Tibial nerve (tissue), 4 donors: ENCODE results near the gene AIFM1. TPM values are rescaled to one million over a fixed set of nuclear protein-coding genes. Genes with fewer than 3 reads are reported as not detected.

ENCODE experiments used
- DNase-seq, 2 donors: peaks; one replicate each; pipeline ENCODE4 v3.0.0-alpha.2; 2019; ENCODE audit warnings: low spot score in 2 of 2
- H3K27ac ChIP-seq, 4 donors: fragments of 200-600 bp; sonication (generic) in 3 of 4; one replicate each; pipeline ENCODE4 v1.5.1; 2017 to 2019; ENCODE audit warnings: mild to moderate bottlenecking in 1 of 4
- H3K27me3 ChIP-seq, 2 donors: fragments of 200-600 bp; sonication (generic) in 1 of 2; one replicate each; pipeline versions ENCODE4 v1.5.1 to v1.6.0; 2017 to 2019
- H3K36me3 ChIP-seq, 3 donors: fragments of 200-600 bp; sonication (generic); one replicate each; pipeline ENCODE4 v1.5.1; 2018 to 2019
- H3K4me1 ChIP-seq, 4 donors: fragments of 200-600 bp; sonication (generic) in 3 of 4; one replicate each; pipeline ENCODE4 v1.5.1; 2017 to 2019
- H3K4me3 ChIP-seq, 4 donors: fragments of 200-600 bp; sonication (generic) in 3 of 4; one replicate each; pipeline ENCODE4 v1.5.1; 2017 to 2019; ENCODE audit warnings: mild to moderate bottlenecking in 1 of 4, moderate library complexity in 1 of 4
- H3K9me3 ChIP-seq, 4 donors: fragments of 200-600 bp; sonication (generic) in 3 of 4; one replicate each; pipeline ENCODE4 v1.5.1; 2017 to 2019
- CTCF ChIP-seq, 5 experiments: fragments of 200-600 bp in 3 of 5; fragments of 450-650 bp in 2 of 5; sonication (generic) in 3 of 5; IDR thresholded peaks; one replicate each; pipeline ENCODE4 v1.5.1; 2016 to 2019; ENCODE audit warnings: antibody characterized with exemption in 5 of 5, mild to moderate bottlenecking in 3 of 5, moderate library complexity in 2 of 5
- EP300 ChIP-seq, 2 donors: sonication (generic); formaldehyde crosslinking; IDR thresholded peaks; one replicate each; pipeline ENCODE4 v1.6.1; 2017; ENCODE audit warnings: antibody characterized with exemption in 2 of 2, mild to moderate bottlenecking in 1 of 2
- POLR2A ChIP-seq, 2 donors: fragments of 450-650 bp; IDR thresholded peaks; one replicate each; pipeline ENCODE4 v1.6.1; 2017; ENCODE audit warnings: antibody characterized with exemption in 2 of 2, mild to moderate bottlenecking in 2 of 2, moderate library complexity in 2 of 2
- WGBS, 2 donors: methylation state at CpG; one replicate each; pipeline ENCODE4 v1.1.5; 2018; 5-methylcytosine and 5-hydroxymethylcytosine counted together
- total RNA-seq, 4 donors: library from RNA; depleted of rRNA; stranded (reverse); fragments of >200 nt; gene quantifications; one replicate each; pipeline ENCODE4 v1.1.0, GENCODE V29; 2016

The AIFM1 gene
- total RNA-seq, 4 donors from 2014 or later = 12.0 to 18.4 (median 16.7) TPM

DNA sequence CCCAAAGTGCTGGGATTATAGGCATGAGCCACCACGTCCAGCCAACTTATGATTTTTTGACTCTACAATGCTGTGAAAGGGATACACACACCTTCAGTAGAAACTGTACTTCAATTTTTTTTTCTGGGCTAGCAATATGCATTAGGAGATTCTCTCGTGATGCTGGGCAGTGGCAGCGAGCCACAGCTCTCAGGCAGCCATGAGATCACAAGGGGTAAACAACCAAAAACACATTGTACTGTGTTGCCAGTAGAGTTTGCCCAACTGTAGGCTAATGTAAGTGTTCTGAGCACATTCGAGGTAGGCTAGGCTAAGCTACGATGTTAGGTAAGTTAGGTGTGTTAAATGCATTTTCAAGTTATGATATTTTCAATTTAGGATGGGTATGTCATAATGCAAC, 31.8 kb upstream of the AIFM1 start:
- WGBS, 2 donors = 66 to 73% methylated on average over 3 to 5 of the region's 5 CpGs
- Histone ChIP-seq H3K27me3 (peaks cover 0 to 6% of the 10 kb centered on the region in 2 donors), H3K36me3 (no peaks in the 10 kb centered on the region), H3K9me3 (no peaks in the 10 kb centered on the region), H3K4me3 (no peak overlapping the region), H3K27ac (no peak overlapping the region), H3K4me1 (no peaks in the 10 kb centered on the region)
- TF ChIP-seq EP300 (IDR thresholded peaks at IDR 0.05) (no peak), CTCF (IDR thresholded peaks at IDR 0.05) (no peak), POLR2A (IDR thresholded peaks at IDR 0.05) (no peak)
- DNase-seq = no peak

DNA sequence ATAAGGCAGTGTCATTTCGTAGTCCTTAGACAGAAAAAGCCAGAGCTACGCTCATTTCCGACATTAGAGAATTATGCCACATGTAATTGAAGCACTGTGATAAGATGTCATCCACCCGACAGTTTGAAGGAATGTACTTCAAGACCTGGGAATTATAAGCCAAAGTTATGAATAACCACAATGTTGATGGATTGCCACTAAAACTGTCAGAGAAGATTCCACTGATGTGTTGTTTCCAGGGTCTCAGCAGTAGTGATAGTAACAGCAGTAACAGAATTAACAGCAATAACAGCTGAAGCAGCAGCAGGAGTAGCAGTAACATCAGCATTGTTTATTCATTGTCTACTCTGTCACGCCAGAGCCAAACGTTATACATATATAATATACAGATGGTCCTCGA, 30.8 kb upstream of the AIFM1 start:
- H3K4me1 ChIP-seq = no peaks in the 10 kb centered on the region
- no peak overlapping the region for H3K27ac ChIP-seq
- H3K4me3 ChIP-seq = no peak overlapping the region
- peaks cover 0 to 6% of the 10 kb centered on the region in 2 donors for H3K27me3 ChIP-seq
- 26 to 71% methylated on average over 7 of the region's 7 CpGs for WGBS, 2 donors
- TF ChIP-seq EP300 (IDR thresholded peaks at IDR 0.05) = no peak
- TF ChIP-seq POLR2A (IDR thresholded peaks at IDR 0.05) = no peak
- TF ChIP-seq CTCF (IDR thresholded peaks at IDR 0.05) = no peak
- H3K9me3 ChIP-seq = no peaks in the 10 kb centered on the region
- H3K36me3 ChIP-seq = no peaks in the 10 kb centered on the region
- DNase-seq = no peak

DNA sequence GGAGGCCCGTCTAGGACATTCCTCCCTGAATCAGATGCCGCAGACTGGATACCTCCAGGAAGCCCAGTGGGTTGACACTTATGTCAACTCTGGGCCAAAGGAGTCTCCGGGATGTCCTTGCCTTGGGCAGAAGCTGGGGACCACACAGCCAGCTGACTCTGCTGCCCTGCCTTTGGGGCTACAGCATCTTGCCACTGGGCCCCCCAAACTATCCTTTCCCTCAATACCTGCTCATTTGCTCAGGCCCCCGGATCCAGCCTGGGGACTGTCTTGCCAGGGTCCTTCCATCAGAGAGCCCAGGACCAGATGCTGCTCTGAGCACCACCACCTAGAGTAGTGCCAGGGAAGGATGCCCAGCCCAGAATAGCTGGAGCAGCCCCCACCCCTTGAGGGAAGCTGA, 25.2 kb upstream of the AIFM1 start:
- Histone ChIP-seq H3K27me3 (peaks cover 0 to 13% of the 10 kb centered on the region in 2 donors), H3K36me3 (no peaks in the 10 kb centered on the region), H3K4me3 (no peak overlapping the region), H3K4me1 (no peaks in the 10 kb centered on the region), H3K27ac (no peak overlapping the region), H3K9me3 (no peaks in the 10 kb centered on the region)
- DNase-seq = no peak
- WGBS, 2 donors = 88% methylated on average over 4 of the region's 4 CpGs; no CpG with 5 or more reads in 1 of the 2 donors
- TF ChIP-seq CTCF (IDR thresholded peaks at IDR 0.05) (no peak), EP300 (IDR thresholded peaks at IDR 0.05) (no peak), POLR2A (IDR thresholded peaks at IDR 0.05) (no peak)

- Histone ChIP-seq H3K36me3 (no peaks in the 10 kb centered on the region), H3K4me1 (no peaks in the 10 kb centered on the region), H3K27me3 (peaks cover 0 to 7% of the 10 kb centered on the region in 2 donors), H3K4me3 (no peak overlapping the region), H3K27ac (no peak overlapping the region), H3K9me3 (no peaks in the 10 kb centered on the region)
- whole genome bisulfite sequencing, 2 donors = 52 to 67% methylated on average over 4 of the region's 4 CpGs
- no peak for DNase-seq
- no peak for TF ChIP-seq CTCF (IDR thresholded peaks at IDR 0.05)
- no peak for TF ChIP-seq POLR2A (IDR thresholded peaks at IDR 0.05)
- TF ChIP-seq EP300 (IDR thresholded peaks at IDR 0.05) = no peak
Observed at GRCh38 chrX:130186651-130187050, 21.0 kb upstream of the AIFM1 start.

- Histone ChIP-seq H3K27ac (no peak overlapping the region), H3K4me1 (no peaks in the 10 kb centered on the region), H3K4me3 (no peak overlapping the region), H3K27me3 (no peaks in the 10 kb centered on the region), H3K36me3 (no peaks in the 10 kb centered on the region), H3K9me3 (no peaks in the 10 kb centered on the region)
- WGBS, 2 donors = 52 to 76% methylated on average over 2 of the region's 2 CpGs
- DNase-seq = no peak
- TF ChIP-seq EP300 (IDR thresholded peaks at IDR 0.05) (no peak), CTCF (IDR thresholded peaks at IDR 0.05) (no peak), POLR2A (IDR thresholded peaks at IDR 0.05) (no peak)
Observed at GRCh38 chrX:130184857-130185256, 19.2 kb upstream of the AIFM1 start.
